SK-N-SH (cell line): Measurements from ENCODE around the gene SLC24A1. TPM values are rescaled to one million over a fixed set of nuclear protein-coding genes. Genes with fewer than 3 reads are reported as not detected.

Experiments
- CTCF ChIA-PET: fragments of 300-600, 350-600 bp; formaldehyde crosslinking; extraction: SDS; loops from one replicate; lab custom pipeline; 2021; lab: Yijun Ruan, JAX
- POLR2A ChIA-PET: fragments of 350-600 bp; sonication (Branson Sonifier 250); formaldehyde crosslinking; extraction: SDS; loops from one replicate; lab custom pipeline; 2020; ENCODE audit warnings: antibody characterized with exemption, inconsistent platforms; lab: Yijun Ruan, JAX
- DNase-seq: peaks from one replicate; pipeline ENCODE4 v3.0.0; 2012
- H2AFZ ChIP-seq: fragments of 200-600 bp; sonication (generic); 2 replicates; pipeline ENCODE4 v1.8.1; 2016; ENCODE audit warnings: antibody characterized with exemption, mild to moderate bottlenecking, low read depth
- H3F3A ChIP-seq: fragments of 200-600 bp; sonication (generic); replicated peaks from 2 replicates; pipeline ENCODE3; 2016; ENCODE audit warnings: antibody characterized with exemption, mild to moderate bottlenecking; ENCODE audit not compliant: insufficient read depth
- H3K27ac ChIP-seq, 2 experiments: fragments of 200-500 bp in 1 of 2; fragments of 200-600 bp in 1 of 2; sonication (Bioruptor generic) in 1 of 2; sonication (generic), shearing (Covaris generic) in 1 of 2; 2 replicates each; pipeline versions ENCODE4 v1.5.1 to v1.6.1; 2014 to 2016; ENCODE audit warnings: low read depth in 2 of 2, inconsistent platforms in 1 of 2, low read length in 1 of 2, mild to moderate bottlenecking in 1 of 2, mixed read lengths in 1 of 2
- H3K27me3 ChIP-seq: fragments of 200-600 bp; sonication (generic), shearing (Covaris generic); 2 replicates; pipeline ENCODE4 v1.6.1; 2016; ENCODE audit warnings: mixed run types; ENCODE audit not compliant: insufficient read depth
- H3K36me3 ChIP-seq, 2 experiments: fragments of 200-500 bp in 1 of 2; fragments of 200-600 bp in 1 of 2; sonication (Bioruptor generic) in 1 of 2; sonication (generic) in 1 of 2; replicated peaks in 1 of 2; 2 replicates each; pipeline versions ENCODE3 to v1.5.1; 2014 to 2016; ENCODE audit warnings: low read length in 1 of 2, mild to moderate bottlenecking in 1 of 2; ENCODE audit not compliant: insufficient read depth in 2 of 2, control insufficient read depth in 1 of 2
- H3K4me1 ChIP-seq, 2 experiments: fragments of 200-500 bp in 1 of 2; fragments of 200-600 bp in 1 of 2; sonication (Bioruptor generic) in 1 of 2; sonication (generic), shearing (Covaris generic) in 1 of 2; 2 replicates each; pipeline versions ENCODE4 v1.5.1 to v1.6.1; 2014 to 2016; ENCODE audit warnings: low read depth in 1 of 2, low read length in 1 of 2, mixed run types in 1 of 2; ENCODE audit not compliant: insufficient read depth in 2 of 2, control insufficient read depth in 1 of 2
- H3K4me2 ChIP-seq: fragments of 200-600 bp; sonication (generic), shearing (Covaris generic); 2 replicates; pipeline ENCODE4 v1.6.1; 2017; ENCODE audit warnings: mixed run types
- H3K4me3 ChIP-seq, 2 experiments: fragments of 200-500 bp in 1 of 2; fragments of 200-600 bp in 1 of 2; sonication (Bioruptor generic) in 1 of 2; sonication (generic), shearing (Covaris generic) in 1 of 2; 2 replicates each; pipeline versions ENCODE4 v1.5.1 to v1.8.1; 2014 to 2016; ENCODE audit warnings: low read depth in 2 of 2, inconsistent platforms in 1 of 2, low read length in 1 of 2, mild to moderate bottlenecking in 1 of 2, mixed read lengths in 1 of 2, moderate library complexity in 1 of 2
- H3K79me2 ChIP-seq: fragments of 200-600 bp; sonication (generic); 2 replicates; pipeline ENCODE4 v1.8.1; 2017; ENCODE audit warnings: mild to moderate bottlenecking; ENCODE audit not compliant: insufficient read depth
- H3K9ac ChIP-seq: fragments of 200-600 bp; sonication (generic); 2 replicates; pipeline ENCODE4 v1.6.1; 2017; ENCODE audit warnings: mixed run types
- H3K9me2 ChIP-seq: fragments of 200-600 bp; sonication (generic); 2 replicates; pipeline ENCODE4 v1.6.1; 2017; ENCODE audit warnings: mixed run types
- H3K9me3 ChIP-seq: fragments of 200-600 bp; sonication (generic); 2 replicates; pipeline ENCODE4 v1.6.1; 2017; ENCODE audit warnings: mixed run types, mild to moderate bottlenecking, moderate library complexity
- H4K20me1 ChIP-seq: fragments of 200-600 bp; sonication (generic); 2 replicates; pipeline ENCODE4 v1.6.1; 2017; ENCODE audit warnings: mild to moderate bottlenecking, mixed run types; ENCODE audit not compliant: insufficient read depth
- CTCF ChIP-seq: fragments of 200-600 bp; sonication (generic); IDR thresholded peaks from 2 replicates; pipeline ENCODE4 v1.6.1; 2017; ENCODE audit warnings: antibody characterized with exemption, mild to moderate bottlenecking, moderate library complexity
- ELF1 ChIP-seq: IDR thresholded peaks from 2 replicates; pipeline ENCODE4 v1.4.0; 2012
- EP300 ChIP-seq, 2 experiments: IDR thresholded peaks; 2 replicates each; pipeline versions ENCODE4 v1.4.0 to v1.6.1; 2012; ENCODE audit warnings: borderline replicate concordance in 1 of 2, low read depth in 1 of 2, low read length in 1 of 2
- EZH2phosphoT487 ChIP-seq: fragments of 200-600 bp; sonication (generic); IDR thresholded peaks from 2 replicates; pipeline ENCODE4 v1.6.1; 2017; ENCODE audit warnings: low read depth, mixed run types, mild to moderate bottlenecking, antibody characterized with exemption, moderate library complexity, borderline replicate concordance
- FOSL2 ChIP-seq: IDR thresholded peaks from 2 replicates; pipeline ENCODE4 v1.4.0; 2012; ENCODE audit warnings: low read depth, mild to moderate bottlenecking, moderate library complexity, borderline replicate concordance
- FOXJ3 ChIP-seq: sonication (generic); formaldehyde crosslinking; IDR thresholded peaks from 2 replicates; pipeline ENCODE4 v1.5.1; 2020; ENCODE audit warnings: mild to moderate bottlenecking, missing genetic modification reagents
- FOXM1 ChIP-seq: IDR thresholded peaks from 2 replicates; pipeline ENCODE4 v1.4.0; 2012; ENCODE audit warnings: low read depth, mild to moderate bottlenecking
- IRF3 ChIP-seq: fragments of 150-350 bp; IDR thresholded peaks from 2 replicates; pipeline ENCODE4 v1.6.1; 2016; ENCODE audit warnings: mild to moderate bottlenecking, low read depth, low read length
- MAX ChIP-seq: IDR thresholded peaks from 2 replicates; pipeline ENCODE4 v1.4.0; 2012; ENCODE audit warnings: low read depth
- MXI1 ChIP-seq: IDR thresholded peaks from 2 replicates; pipeline ENCODE4 v1.6.1; 2012; ENCODE audit warnings: mild to moderate bottlenecking, low read depth, low read length, improper control_type of control experiment
- NFIC ChIP-seq: IDR thresholded peaks from 2 replicates; pipeline ENCODE4 v1.4.0; 2012; ENCODE audit warnings: borderline replicate concordance
- NRF1 ChIP-seq: IDR thresholded peaks from 2 replicates; pipeline ENCODE4 v1.6.1; 2012; ENCODE audit warnings: low read depth, mild to moderate bottlenecking, low read length
- POLR2AphosphoS5 ChIP-seq: IDR thresholded peaks from 2 replicates; pipeline ENCODE4 v1.6.1; 2012; ENCODE audit warnings: low read depth, low read length
- RAD21 ChIP-seq: IDR thresholded peaks from 2 replicates; pipeline ENCODE4 v1.6.1; 2012; ENCODE audit warnings: mild to moderate bottlenecking, low read length
- REST ChIP-seq: IDR thresholded peaks from 2 replicates; pipeline ENCODE4 v1.6.1; 2012; ENCODE audit warnings: mild to moderate bottlenecking, low read depth, low read length, moderate library complexity
- RFX5 ChIP-seq: IDR thresholded peaks from 2 replicates; pipeline ENCODE4 v1.6.1; 2012; ENCODE audit warnings: mild to moderate bottlenecking, improper control_type of control experiment, low read length
- SMC3 ChIP-seq: IDR thresholded peaks from 2 replicates; pipeline ENCODE4 v1.6.1; 2012; ENCODE audit warnings: low read depth, low read length, improper control_type of control experiment
- USF1 ChIP-seq: IDR thresholded peaks from 2 replicates; pipeline ENCODE4 v1.4.0; 2012; ENCODE audit warnings: low read depth, borderline replicate concordance
- USF2 ChIP-seq: fragments of 150-350 bp; IDR thresholded peaks from 2 replicates; pipeline ENCODE4 v1.6.1; 2017; ENCODE audit warnings: antibody characterized with exemption, low read length, low read depth, borderline replicate concordance
- ZBTB33 ChIP-seq: IDR thresholded peaks from 2 replicates; pipeline ENCODE4 v1.4.0; 2012; ENCODE audit warnings: low read depth, borderline replicate concordance
- WGBS: methylation state at CpG from one replicate; pipeline ENCODE4 v1.1.6; 2017; ENCODE audit warnings: low lambda C conversion rate; 5-methylcytosine and 5-hydroxymethylcytosine counted together
- polyA plus RNA-seq, 3 experiments: library from polyadenylated mRNA; depleted of rRNA; stranded (reverse); fragments of >200 nt; gene quantifications; 2 replicates each; pipeline ENCODE4 v1.2.3, GENCODE V29; 2012

Gene SLC24A1
- polyA plus RNA-seq, 1 of the 3 experiments (the other 2 are of a cell fraction): 7.7 TPM

- H3K4me2 ChIP-seq: no peak overlapping the region
- no peak overlapping the region for H3K27ac ChIP-seq
- H3K9me2 ChIP-seq: no peaks in the 10 kb centered on the region
- no peak overlapping the region for H2AFZ ChIP-seq
- H3K36me3 ChIP-seq: peaks cover 0 to 12% of the 10 kb centered on the region in 2 experiments
- no peak overlapping the region for H3K4me3 ChIP-seq
- TF ChIP-seq MAX: no peak
- no peak for TF ChIP-seq USF2
- no peak for TF ChIP-seq ELF1
- TF ChIP-seq NFIC: no peak
- no peak for TF ChIP-seq USF1
- no peak for TF ChIP-seq IRF3
- no peak for TF ChIP-seq FOXJ3 (CRISPR knock-in tag)
- no peak for TF ChIP-seq NRF1
- TF ChIP-seq RAD21: no peak
- no peak for TF ChIP-seq EP300 (IDR thresholded peaks at IDR 0.05; ENCODE audit: borderline replicate concordance in 1 of 2, low read depth in 1 of 2, low read length in 1 of 2)
- no peak for TF ChIP-seq MXI1
- no peak for TF ChIP-seq RFX5
- TF ChIP-seq POLR2AphosphoS5: no peak
- no peak for TF ChIP-seq REST
- TF ChIP-seq CTCF: no peak
- TF ChIP-seq ZBTB33: no peak
- no peak for TF ChIP-seq FOXM1
- no peak for TF ChIP-seq EZH2phosphoT487
- TF ChIP-seq SMC3: no peak
- TF ChIP-seq FOSL2: no peak
- no peaks in the 10 kb centered on the region for H3K79me2 ChIP-seq
- H3F3A ChIP-seq: no peaks in the 10 kb centered on the region
- no peaks in the 10 kb centered on the region for H3K9me3 ChIP-seq
- DNase-seq: no peak
- no peaks in the 10 kb centered on the region for H3K27me3 ChIP-seq
- H3K4me1 ChIP-seq: no peaks in the 10 kb centered on the region
- H3K9ac ChIP-seq: no peak overlapping the region
- H4K20me1 ChIP-seq: no peaks in the 10 kb centered on the region
- ChIA-PET CTCF (interaction anchor here (0.6 to 4.5 kb wide), 2 partner anchors 12 to 24 kb away, joined by 3 to 30 read pairs; no protein-coding TSS in a partner anchor), POLR2A (no interaction called here)
- 50% methylated on average over 4 of the region's 4 CpGs for WGBS
Measured at GRCh38 chr15:65626856-65627255, 5.1 kb downstream of the SLC24A1 start.
